ENCODE data around the gene SAAL1. TPM values are rescaled to one million over a fixed set of nuclear protein-coding genes. Genes with fewer than 3 reads are reported as not detected.

The SAAL1 gene
- total RNA-seq, 4 donors from 2014 or later, result 0.77 to 29.9 (median 12.7) TPM

- TF ChIP-seq CTCF (IDR thresholded peaks at IDR 0.05), result no peak
- no peak for TF ChIP-seq POLR2A (IDR thresholded peaks at IDR 0.05)
- intact Hi-C loops (cut with DNase I; ENCODE audit: low total_unique reads), result no loop called here
Observed at GRCh38 chr11:18063125-18063524, 42.8 kb downstream of the SAAL1 start.

GRCh38 chr11:18061351-18061750 lies 44.5 kb downstream of the SAAL1 start:
- H3K27ac ChIP-seq, result no peak overlapping the region
- H3K27me3 ChIP-seq, result no peaks in the 10 kb centered on the region
- H3K36me3 ChIP-seq, result no peaks in the 10 kb centered on the region
- DNase-seq, result no peak
- intact Hi-C loops (cut with DNase I; ENCODE audit: low total_unique reads), result no loop called here
- no peaks in the 10 kb centered on the region for H3K4me1 ChIP-seq
- no peak overlapping the region for H3K4me3 ChIP-seq
- no peaks in the 10 kb centered on the region for H3K9me3 ChIP-seq
- no peak for TF ChIP-seq POLR2A (IDR thresholded peaks at IDR 0.05)
- no peak for TF ChIP-seq CTCF (IDR thresholded peaks at IDR 0.05)

More at GRCh38 chr11:18063125-18063524, 42.8 kb downstream of the SAAL1 start:
- no peak overlapping the region for H3K4me3 ChIP-seq
- H3K27ac ChIP-seq, result no peak overlapping the region
- no peaks in the 10 kb centered on the region for H3K9me3 ChIP-seq
- DNase-seq, result no peak
- no peaks in the 10 kb centered on the region for H3K27me3 ChIP-seq
- H3K4me1 ChIP-seq, result no peaks in the 10 kb centered on the region
- no peaks in the 10 kb centered on the region for H3K36me3 ChIP-seq

- TF ChIP-seq CTCF (IDR thresholded peaks at IDR 0.05) (no peak), POLR2A (IDR thresholded peaks at IDR 0.05) (no peak)
Observed at GRCh38 chr11:18056561-18057181, 49.2 kb downstream of the SAAL1 start.

GRCh38 chr11:18054511-18055103 lies 51.3 kb downstream of the SAAL1 start:
- no peak overlapping the region for H3K27ac ChIP-seq

More at GRCh38 chr11:18056561-18057181, 49.2 kb downstream of the SAAL1 start:
- Histone ChIP-seq H3K27ac (no peak overlapping the region), H3K36me3 (no peaks in the 10 kb centered on the region), H3K27me3 (no peaks in the 10 kb centered on the region), H3K4me1 (no peaks in the 10 kb centered on the region), H3K4me3 (no peak overlapping the region), H3K9me3 (no peaks in the 10 kb centered on the region)
- intact Hi-C loops (cut with DNase I; ENCODE audit: low total_unique reads), result no loop called here
- no peak for DNase-seq

More at GRCh38 chr11:18054511-18055103, 51.3 kb downstream of the SAAL1 start:
- Histone ChIP-seq H3K36me3 (no peaks in the 10 kb centered on the region), H3K4me3 (no peak overlapping the region), H3K27me3 (no peaks in the 10 kb centered on the region), H3K9me3 (no peaks in the 10 kb centered on the region), H3K4me1 (no peaks in the 10 kb centered on the region)
- no peak for TF ChIP-seq CTCF (IDR thresholded peaks at IDR 0.05)
- no peak for TF ChIP-seq POLR2A (IDR thresholded peaks at IDR 0.05)
- intact Hi-C loops (cut with DNase I; ENCODE audit: low total_unique reads), result no loop called here
- DNase-seq, result no peak

All from uterus (tissue), 4 donors.